K562 (cell line): ENCODE measurements around the gene C2CD4D. TPM values are rescaled to one million over a fixed set of nuclear protein-coding genes. Genes with fewer than 3 reads are reported as not detected.
A peak's percentile ranks its signal among the peaks of the same experiment; 100 is the strongest.

Experiments
- ATAC-seq: fragments of 200-7000 bp; cut with Tn5 transposase; 3 replicates; pipeline ENCODE4 v1.9.1; 2020; ENCODE audit warnings: moderate library complexity
- BruUV-seq: library from RNA; stranded (reverse); fragments of 400-500 nt; replicated peaks from 2 replicates; lab custom pipeline; 2021; lab: Mats Ljungman, UMichigan
- CTCF ChIA-PET: fragments of 300-600 bp; formaldehyde crosslinking; extraction: SDS; loops from one replicate; lab custom pipeline; 2021; ENCODE audit warnings: low intra/inter-chr PET ratio; lab: Yijun Ruan, JAX
- POLR2A ChIA-PET: fragments of 300-600, 350-650 bp; sonication (Branson Sonifier 250); formaldehyde crosslinking; extraction: SDS; loops from one replicate; lab custom pipeline; 2021; ENCODE audit warnings: antibody characterized with exemption, inconsistent platforms; lab: Yijun Ruan, JAX
- DNase-seq, 4 experiments: peaks; one replicate each; pipeline versions ENCODE4 v3.0.0 to v3.0.0-alpha.2; 2011 to 2018; ENCODE audit warnings: low spot score in 3 of 4, mixed read lengths in 3 of 4; ENCODE audit errors: extremely low read depth in 1 of 4
- FAIRE-seq: peaks from 2 replicates; lab custom pipeline; 2011; peaks lifted over from hg19 to GRCh38; lab: Jason Lieb, UNC
- H2AFZ ChIP-seq: 2 replicates; pipeline ENCODE4 v1.6.0; 2011; ENCODE audit warnings: low read depth, low read length, control low read depth, inconsistent platforms
- H3K27ac ChIP-seq: fragments of 200-600 bp; 3 replicates; pipeline ENCODE4 v1.8.0; 2011; ENCODE audit warnings: low read depth, mild to moderate bottlenecking, control low read depth, inconsistent platforms, low read length, moderate library complexity, mixed read lengths; ENCODE audit errors: extremely low read depth
- H3K27me3 ChIP-seq, 2 experiments: fragments of 300-600 bp in 1 of 2; 2 replicates in 1 of 2; 3 replicates in 1 of 2; pipeline versions ENCODE4 v1.6.0 to v1.8.0; 2011; ENCODE audit warnings: inconsistent platforms in 2 of 2, low read length in 2 of 2, mild to moderate bottlenecking in 1 of 2, mixed read lengths in 1 of 2, moderate library complexity in 1 of 2; ENCODE audit not compliant: control insufficient read depth in 2 of 2, insufficient read depth in 2 of 2
- H3K36me3 ChIP-seq: fragments of 300-600 bp; 3 replicates; pipeline ENCODE4 v1.8.0; 2011; ENCODE audit warnings: mild to moderate bottlenecking, low read length, inconsistent platforms; ENCODE audit not compliant: control insufficient read depth, insufficient read depth
- H3K4me1 ChIP-seq, 2 experiments: fragments of 200-600 bp in 1 of 2; replicated peaks in 1 of 2; 2 replicates in 1 of 2; 3 replicates in 1 of 2; pipeline versions ENCODE4 v1.5.1 to v1.8.0; 2011; ENCODE audit warnings: inconsistent platforms in 2 of 2, low read length in 2 of 2, mild to moderate bottlenecking in 1 of 2, mixed read lengths in 1 of 2, moderate library complexity in 1 of 2; ENCODE audit not compliant: control insufficient read depth in 2 of 2, insufficient read depth in 2 of 2
- H3K4me2 ChIP-seq: 2 replicates; pipeline ENCODE4 v1.6.1; 2011; ENCODE audit warnings: low read length, control low read depth, inconsistent platforms, mixed read lengths; ENCODE audit not compliant: insufficient read depth
- H3K4me3 ChIP-seq: fragments of 200-600 bp; sonication (generic), shearing (Covaris generic); 2 replicates; pipeline ENCODE4 v1.5.1; 2016; ENCODE audit warnings: control low read depth, inconsistent platforms
- H3K79me2 ChIP-seq: fragments of 200-600 bp; 3 replicates; pipeline ENCODE4 v1.8.0; 2011; ENCODE audit warnings: low read length, inconsistent platforms; ENCODE audit not compliant: control insufficient read depth, insufficient read depth
- H3K9ac ChIP-seq, 2 experiments: 2 replicates each; pipeline versions ENCODE4 v1.6.0 to v1.6.1; 2011; ENCODE audit warnings: low read depth in 2 of 2, low read length in 2 of 2, control low read depth in 1 of 2, inconsistent platforms in 1 of 2, mild to moderate bottlenecking in 1 of 2, mixed read lengths in 1 of 2; ENCODE audit not compliant: insufficient read depth in 1 of 2
- H3K9me1 ChIP-seq: one replicate; pipeline ENCODE4 v1.6.0; 2011; ENCODE audit warnings: inconsistent platforms, mild to moderate bottlenecking, low read length, moderate library complexity; ENCODE audit not compliant: control insufficient read depth, insufficient read depth
- H3K9me3 ChIP-seq: replicated peaks from 2 replicates; pipeline ENCODE4 v1.5.1; 2011; ENCODE audit warnings: low read depth, low read length, inconsistent platforms; ENCODE audit not compliant: control insufficient read depth, insufficient read depth
- H4K20me1 ChIP-seq: replicated peaks from 2 replicates; pipeline ENCODE4 v1.6.1; 2011; ENCODE audit warnings: low read length, inconsistent platforms, mixed read lengths; ENCODE audit not compliant: control insufficient read depth, insufficient read depth
- COPS2 ChIP-seq: fragments of 450-650 bp; conservative IDR thresholded peaks from 2 replicates; pipeline ENCODE4 v1.6.1; 2016; ENCODE audit warnings: mild to moderate bottlenecking, moderate library complexity
- CTBP1 ChIP-seq: fragments of 450-650 bp; IDR thresholded peaks from 2 replicates; pipeline ENCODE4 v1.6.1; 2016; ENCODE audit warnings: borderline replicate concordance
- CTCFL ChIP-seq: IDR thresholded peaks from 2 replicates; pipeline ENCODE4 v1.6.1; 2011; ENCODE audit warnings: borderline replicate concordance, low read depth, mild to moderate bottlenecking, moderate library complexity, low read length; ENCODE audit not compliant: insufficient read depth, poor library complexity, severe bottlenecking
- DPF2 ChIP-seq: fragments of 450-650 bp; IDR thresholded peaks from 2 replicates; pipeline ENCODE4 v1.6.1; 2016
- GTF3C2 ChIP-seq: IDR thresholded peaks from 3 replicates; pipeline ENCODE4 v1.6.1; 2011; ENCODE audit warnings: borderline replicate concordance, mild to moderate bottlenecking, moderate library complexity; ENCODE audit not compliant: insufficient read length; ENCODE audit errors: extremely low read depth
- HES1 ChIP-seq: fragments of 450-650 bp; IDR thresholded peaks from 2 replicates; pipeline ENCODE4 v1.6.1; 2016; ENCODE audit warnings: low read depth, mild to moderate bottlenecking, moderate library complexity
- JUNB ChIP-seq: fragments of 450-650 bp; formaldehyde crosslinking; conservative IDR thresholded peaks from 2 replicates; pipeline ENCODE4 v1.4.0; 2020; ENCODE audit warnings: mild to moderate bottlenecking
- MCM3 ChIP-seq: fragments of 450-650 bp; IDR thresholded peaks from 2 replicates; pipeline ENCODE4 v1.6.1; 2016
- NFXL1 ChIP-seq: fragments of 450-650 bp; formaldehyde crosslinking; IDR thresholded peaks from 2 replicates; pipeline ENCODE4 v1.4.0; 2021; ENCODE audit warnings: mild to moderate bottlenecking
- NR4A1 ChIP-seq, 2 experiments: fragments of 250-450 bp in 1 of 2; fragments of 450-650 bp in 1 of 2; sonication (Bioruptor Pico) in 1 of 2; IDR thresholded peaks; 2 replicates each; pipeline versions ENCODE4 v1.4.0 to v1.6.1; 2016 to 2020; ENCODE audit warnings: mild to moderate bottlenecking in 2 of 2, missing compliant biosample characterization in 1 of 2, missing genetic modification characterization in 1 of 2, moderate library complexity in 1 of 2
- RB1 ChIP-seq: fragments of 450-650 bp; IDR thresholded peaks from 2 replicates; pipeline ENCODE4 v1.6.1; 2017; ENCODE audit warnings: low read depth, mild to moderate bottlenecking
- ZNF444 ChIP-seq: fragments of 250-450 bp; sonication (Bioruptor Pico); IDR thresholded peaks from 2 replicates; pipeline ENCODE4 v1.4.0; 2020; ENCODE audit warnings: mild to moderate bottlenecking, moderate library complexity
- ZNF512 ChIP-seq: IDR thresholded peaks from 2 replicates; pipeline ENCODE4 v1.6.1; 2016; ENCODE audit warnings: missing genetic modification characterization, missing compliant biosample characterization
- ZSCAN32 ChIP-seq: fragments of 450-650 bp; formaldehyde crosslinking; IDR thresholded peaks from 2 replicates; pipeline ENCODE4 v1.4.0; 2020; ENCODE audit warnings: mild to moderate bottlenecking, moderate library complexity
- WGBS: fragments of 100-300 bp; shearing (Covaris generic); methylation state at CpG from one replicate; pipeline ENCODE4 v1.1.6; 2016; ENCODE audit warnings: low coverage, mixed read lengths; ENCODE audit not compliant: insufficient coverage; ENCODE audit errors: missing lambda C conversion rate; 5-methylcytosine and 5-hydroxymethylcytosine counted together
- in situ Hi-C: fragments of 300-500 bp; cut with MboI; formaldehyde crosslinking; loops from 4 replicates; pipeline ENCODE4 v1.15.0; 2018; ENCODE audit warnings: inconsistent platforms, mixed read lengths
- intact Hi-C: fragments of 100-400 bp; cut with micrococcal nuclease; formaldehyde crosslinking; loops from 2 replicates; pipeline ENCODE4 v1.14.2; 2022
- polyA plus RNA-seq, 8 experiments: library from polyadenylated mRNA; depleted of rRNA in 4 of 8; stranded (reverse) in 5 of 8; unstranded in 3 of 8; fragments of >200 nt; fragmentation: Nextera tagmentation in 2 of 8; fragmentation: Illumina TruSeq in 1 of 8; extraction: Ambion mirVana in 2 of 8; extraction: Trizol in 1 of 8; gene quantifications; 2 replicates each; pipeline versions ENCODE4 v1.2.1 to v1.2.3, GENCODE V29; 2011 to 2014; ENCODE audit warnings: inconsistent platforms in 1 of 8, missing spikeins in 1 of 8
- total RNA-seq, 7 experiments: library from RNA; depleted of rRNA in 6 of 7; stranded (reverse); fragments of >200 nt in 6 of 7; fragmentation: Illumina TruSeq in 2 of 7; extraction: Trizol in 2 of 7; gene quantifications; 2 replicates each; pipeline versions ENCODE4 v1.2.1 to v1.2.3, GENCODE V29; 2011 to 2021; ENCODE audit warnings: low replicate concordance in 1 of 7

The C2CD4D gene
- total and polyA plus RNA-seq, 9 of the 15 experiments (the other 6 are each of a cell fraction or from before 2014, with no cell fraction given) = not detected

GRCh38 chr1:151846062-151846568 is 6.5 kb upstream of the C2CD4D start:
- 0 out of 2 replicates have a peak, but pooled peaks cover 3% of the 10 kb centered on the region for H4K20me1 ChIP-seq
- H3K9me3 ChIP-seq = no peaks in the 10 kb centered on the region
- peak overlapping the region; percentile 44; the same call in 1 of the 3 replicates for H3K27ac ChIP-seq
- POLR2A ChIA-PET = interaction anchor here (0.6 to 1.4 kb wide), 5 partner anchors 10 to 666 kb away, joined by 3 to 4 read pairs (median 3); no protein-coding TSS in a partner anchor
- FAIRE-seq (peak; percentile 82), DNase-seq (peak; percentile 47 to 72 (median 56)), ATAC-seq (peak; percentile 92)
- no TSS peak for BruUV-seq
- no peaks in the 10 kb centered on the region for H3K36me3 ChIP-seq
- CTCF ChIA-PET = interaction anchor here (0.6 kb wide), 1 partner anchor 18 kb away, joined by 3 read pairs; no protein-coding TSS in a partner anchor
- peak overlapping the region; percentile 58 for H3K4me2 ChIP-seq
- no peak overlapping the region for H3K4me3 ChIP-seq
- H3K27me3 ChIP-seq = peaks cover 21 to 39% of the 10 kb centered on the region in 2 experiments
- in situ Hi-C loops (no loop called here), intact Hi-C loops (no loop called here)
- 10% methylated on average over 6 of the region's 6 CpGs for WGBS
- peak overlapping the region; percentile 90 for H2AFZ ChIP-seq
- peaks cover 5 to 9% of the 10 kb centered on the region in 2 experiments; a peak in 3 of 5 replicates for H3K4me1 ChIP-seq
- H3K79me2 ChIP-seq = no peaks in the 10 kb centered on the region
- H3K9me1 ChIP-seq = peaks cover 4% of the 10 kb centered on the region
- no peak overlapping the region for H3K9ac ChIP-seq
- TF ChIP-seq CTBP1 = peak; percentile 37; the same call in 1 of the 2 replicates
- no peak for TF ChIP-seq HES1
- peak; percentile 58 for TF ChIP-seq CTCFL
- no peak for TF ChIP-seq NR4A1 (CRISPR knock-in tag; IDR thresholded peaks at IDR 0.05)
- peak; percentile 72; the same call in 1 of the 2 replicates for TF ChIP-seq NR4A1 (tag; IDR thresholded peaks at IDR 0.05)
- no peak for TF ChIP-seq ZNF512 (tag)
- TF ChIP-seq NFXL1 (CRISPR knock-in tag) = no peak
- TF ChIP-seq RB1 = no peak
- TF ChIP-seq COPS2 = no peak
- no peak for TF ChIP-seq ZNF444 (CRISPR knock-in tag)
- no peak for TF ChIP-seq JUNB (CRISPR knock-in tag)
- peak; percentile 28 for TF ChIP-seq DPF2
- TF ChIP-seq ZSCAN32 (CRISPR knock-in tag) = no peak
- no peak for TF ChIP-seq GTF3C2
- no peak for TF ChIP-seq MCM3
